Spinal cord (tissue), 10 donors: ENCODE results near the gene ARFGAP2. TPM values are rescaled to one million over a fixed set of nuclear protein-coding genes. Genes with fewer than 3 reads are reported as not detected.

ENCODE experiments used
- DNase-seq, 6 donors: peaks; one replicate each; pipeline versions ENCODE4 v3.0.0 to v3.0.0-alpha.2; 2013 to 2015; ENCODE audit warnings: low spot score in 6 of 6, low read depth in 4 of 6
- H3K27ac ChIP-seq: one replicate; pipeline ENCODE4 v1.5.1; 2013; ENCODE audit warnings: low read depth, low read length, control low read depth
- H3K27me3 ChIP-seq: one replicate; pipeline ENCODE4 v1.6.1; 2013; ENCODE audit warnings: low read length; ENCODE audit not compliant: control insufficient read depth, insufficient read depth
- H3K36me3 ChIP-seq: one replicate; pipeline ENCODE4 v1.6.1; 2013; ENCODE audit warnings: low read length; ENCODE audit not compliant: control insufficient read depth, insufficient read depth
- H3K4me1 ChIP-seq: one replicate; pipeline ENCODE4 v1.6.1; 2013; ENCODE audit warnings: low read length; ENCODE audit not compliant: control insufficient read depth, insufficient read depth
- H3K4me3 ChIP-seq: one replicate; pipeline ENCODE4 v1.5.1; 2013; ENCODE audit warnings: low read depth, low read length, control low read depth
- H3K9me3 ChIP-seq: one replicate; pipeline ENCODE4 v1.6.1; 2013; ENCODE audit warnings: low read length; ENCODE audit not compliant: control insufficient read depth, insufficient read depth
- WGBS: methylation state at CpG from one replicate; pipeline ENCODE4 v1.1.5; 2013; ENCODE audit warnings: missing lambda C conversion rate; ENCODE audit not compliant: insufficient coverage; 5-methylcytosine and 5-hydroxymethylcytosine counted together
- polyA plus RNA-seq, 2 donors: library from polyadenylated mRNA; unstranded; fragments of 120-200 nt; gene quantifications; one replicate each; pipeline ENCODE4 v1.2.1, GENCODE V29; 2013; ENCODE audit not compliant: insufficient read length in 2 of 2
- total RNA-seq, 2 donors: library from RNA; depleted of rRNA in 1 of 2; stranded (reverse); fragments of 120-200 nt in 1 of 2; fragments of >200 nt in 1 of 2; gene quantifications; one replicate each; pipeline versions ENCODE4 v1.2.3 to v1.2.4, GENCODE V29; 2013 to 2014
- donor health status: healthy.

Gene ARFGAP2
- total and polyA plus RNA-seq, 4 donors, result 82.7 to 96.5 (median 91.9) TPM

DNA sequence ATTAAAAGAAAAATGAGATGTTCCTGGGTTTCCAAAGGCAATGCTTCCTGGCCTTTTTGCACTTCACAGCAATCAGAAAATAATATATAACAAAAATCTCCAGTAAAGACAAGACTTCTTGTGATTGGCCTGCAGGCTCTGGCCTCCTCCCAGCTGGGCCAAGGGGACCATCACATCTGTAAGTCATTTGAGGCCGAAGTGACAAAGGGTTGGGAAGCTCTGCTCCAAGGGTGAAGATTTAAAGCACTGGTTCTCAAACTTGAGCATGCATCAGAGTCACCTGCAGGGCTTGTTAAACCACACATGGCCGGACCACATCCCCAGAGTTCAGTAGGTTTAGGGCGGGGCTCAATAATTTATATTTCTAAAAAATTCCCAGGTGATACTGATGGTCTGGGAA, 32.1 kb downstream of the ARFGAP2 start:
- H3K27ac ChIP-seq, result no peak overlapping the region
- 80% methylated on average over 1 of the region's 3 CpGs for WGBS
- no peak overlapping the region for H3K4me3 ChIP-seq
- no peak for DNase-seq
- peaks cover 7% of the 10 kb centered on the region for H3K36me3 ChIP-seq
- no peaks in the 10 kb centered on the region for H3K27me3 ChIP-seq
- H3K4me1 ChIP-seq, result peaks cover 7% of the 10 kb centered on the region
- H3K9me3 ChIP-seq, result no peaks in the 10 kb centered on the region

- no peak overlapping the region for H3K4me3 ChIP-seq
- H3K27ac ChIP-seq, result no peak overlapping the region
- 66% methylated on average over 3 of the region's 3 CpGs for WGBS
- no peaks in the 10 kb centered on the region for H3K9me3 ChIP-seq
- H3K36me3 ChIP-seq, result peaks cover 9% of the 10 kb centered on the region
- DNase-seq, result peak in 1 of 6 donors; percentile 62
- H3K27me3 ChIP-seq, result no peaks in the 10 kb centered on the region
- peaks cover 3% of the 10 kb centered on the region for H3K4me1 ChIP-seq
These were observed 33.4 kb downstream of the ARFGAP2 start for GRCh38 chr11:47143322-47143721.

DNA sequence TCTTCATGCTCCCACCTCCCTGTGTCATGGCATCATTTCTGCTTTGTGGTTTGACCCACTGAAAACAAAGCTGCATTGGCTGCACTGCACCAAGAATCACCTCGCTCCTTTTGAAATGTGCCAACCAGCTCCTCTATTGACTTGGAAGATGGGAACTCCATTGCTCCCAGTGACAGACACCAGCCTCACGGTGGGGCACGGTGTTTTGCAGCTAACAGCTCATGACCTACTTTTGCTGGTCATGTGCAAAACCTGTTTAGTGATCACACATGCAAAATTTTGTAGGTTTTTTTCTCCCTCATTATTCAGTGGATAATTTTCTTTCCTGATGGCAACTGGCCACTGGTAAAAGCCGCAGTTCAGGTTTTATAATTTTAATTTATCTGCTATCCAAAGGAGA, 36.8 kb downstream of the ARFGAP2 start:
- no peak overlapping the region for H3K27ac ChIP-seq
- WGBS, result 44% methylated on average over 3 of the region's 4 CpGs

DNA sequence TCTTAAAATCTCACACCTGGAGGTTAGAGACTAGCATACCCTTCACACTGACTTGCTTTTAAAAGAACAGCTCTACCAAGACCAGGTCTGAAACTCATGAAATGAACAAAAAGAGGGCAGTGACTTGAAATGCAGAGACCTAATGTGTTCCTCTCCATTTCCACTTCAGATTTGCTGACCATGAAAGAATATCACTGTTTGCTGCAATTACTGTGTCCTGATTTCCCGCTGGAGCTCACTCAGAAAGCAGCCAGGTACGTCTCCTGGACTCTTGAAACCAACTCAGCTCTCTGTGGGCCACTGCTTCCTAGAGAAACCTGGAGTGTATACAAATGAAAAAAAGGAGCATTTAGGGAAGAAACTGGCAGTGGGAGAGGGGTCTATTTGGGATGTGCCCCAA, 39.2 kb downstream of the ARFGAP2 start:
- 93% methylated on average over 2 of the region's 2 CpGs for WGBS
- no peaks in the 10 kb centered on the region for H3K27me3 ChIP-seq
- no peaks in the 10 kb centered on the region for H3K9me3 ChIP-seq
- no peak overlapping the region for H3K4me3 ChIP-seq
- no peak overlapping the region for H3K27ac ChIP-seq
- H3K36me3 ChIP-seq, result peaks cover 4% of the 10 kb centered on the region
- DNase-seq, result no peak
- H3K4me1 ChIP-seq, result peaks cover 12% of the 10 kb centered on the region

More for the DNA sequence above, 36.8 kb downstream of the ARFGAP2 start:
- Histone ChIP-seq H3K4me1 (peaks cover 3% of the 10 kb centered on the region), H3K36me3 (peaks cover 4% of the 10 kb centered on the region), H3K27me3 (no peaks in the 10 kb centered on the region), H3K4me3 (no peak overlapping the region), H3K9me3 (no peaks in the 10 kb centered on the region)
- no peak for DNase-seq

DNA sequence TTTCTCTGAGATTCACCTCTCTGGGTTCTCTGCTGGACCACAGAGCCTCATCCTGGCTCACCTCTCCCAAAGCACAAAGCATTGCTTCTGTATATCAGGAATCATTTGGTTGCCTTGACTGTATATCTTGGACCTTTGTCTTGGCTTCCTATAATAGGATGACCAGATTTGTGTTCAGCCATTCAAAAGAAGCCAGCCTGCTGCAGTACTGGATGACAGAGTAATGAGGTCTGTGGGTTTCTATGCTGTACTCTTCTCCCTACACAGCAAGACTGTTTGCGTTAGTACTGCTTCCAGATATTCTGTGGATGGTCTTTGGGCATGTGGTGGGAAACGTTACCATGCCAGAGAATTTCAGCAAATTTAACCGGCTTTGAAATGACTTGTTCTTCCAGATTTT, 39.8 kb downstream of the ARFGAP2 start:
- no peak overlapping the region for H3K27ac ChIP-seq
- no peak for DNase-seq
- H3K4me1 ChIP-seq, result peaks cover 12% of the 10 kb centered on the region
- H3K4me3 ChIP-seq, result no peak overlapping the region
- WGBS, result no CpG with 5 or more reads among the region's 3 CpGs
- H3K27me3 ChIP-seq, result no peaks in the 10 kb centered on the region
- H3K9me3 ChIP-seq, result no peaks in the 10 kb centered on the region
- H3K36me3 ChIP-seq, result peaks cover 4% of the 10 kb centered on the region

- Histone ChIP-seq H3K36me3 (peaks cover 4% of the 10 kb centered on the region), H3K27ac (no peak overlapping the region), H3K4me1 (peaks cover 12% of the 10 kb centered on the region), H3K9me3 (no peaks in the 10 kb centered on the region), H3K27me3 (no peaks in the 10 kb centered on the region), H3K4me3 (no peak overlapping the region)
- DNase-seq, result no peak
- 80% methylated on average over 1 of the region's 3 CpGs for WGBS
These were observed 40.4 kb downstream of the ARFGAP2 start for GRCh38 chr11:47136327-47136726.

- no CpG with 5 or more reads among the region's 1 CpG for WGBS
- Histone ChIP-seq H3K4me3 (no peak overlapping the region), H3K27ac (no peak overlapping the region), H3K27me3 (no peaks in the 10 kb centered on the region), H3K36me3 (no peaks in the 10 kb centered on the region), H3K9me3 (no peaks in the 10 kb centered on the region), H3K4me1 (peaks cover 9% of the 10 kb centered on the region)
- no peak for DNase-seq
These were observed 43.7 kb downstream of the ARFGAP2 start for GRCh38 chr11:47132981-47133380.

- H3K27ac ChIP-seq, result no peak overlapping the region
- no peaks in the 10 kb centered on the region for H3K9me3 ChIP-seq
- no peaks in the 10 kb centered on the region for H3K27me3 ChIP-seq
- DNase-seq, result no peak
- H3K4me3 ChIP-seq, result no peak overlapping the region
- peaks cover 9% of the 10 kb centered on the region for H3K4me1 ChIP-seq
- H3K36me3 ChIP-seq, result no peaks in the 10 kb centered on the region
These were observed 44.2 kb downstream of the ARFGAP2 start for GRCh38 chr11:47132490-47132889.

- no peaks in the 10 kb centered on the region for H3K36me3 ChIP-seq
- H3K4me1 ChIP-seq, result peaks cover 9% of the 10 kb centered on the region
- H3K4me3 ChIP-seq, result no peak overlapping the region
- no peaks in the 10 kb centered on the region for H3K9me3 ChIP-seq
- no CpG with 5 or more reads among the region's 2 CpGs for WGBS
- no peak for DNase-seq
- no peaks in the 10 kb centered on the region for H3K27me3 ChIP-seq
- H3K27ac ChIP-seq, result no peak overlapping the region
These were observed 45.5 kb downstream of the ARFGAP2 start for GRCh38 chr11:47131136-47131535.

DNA sequence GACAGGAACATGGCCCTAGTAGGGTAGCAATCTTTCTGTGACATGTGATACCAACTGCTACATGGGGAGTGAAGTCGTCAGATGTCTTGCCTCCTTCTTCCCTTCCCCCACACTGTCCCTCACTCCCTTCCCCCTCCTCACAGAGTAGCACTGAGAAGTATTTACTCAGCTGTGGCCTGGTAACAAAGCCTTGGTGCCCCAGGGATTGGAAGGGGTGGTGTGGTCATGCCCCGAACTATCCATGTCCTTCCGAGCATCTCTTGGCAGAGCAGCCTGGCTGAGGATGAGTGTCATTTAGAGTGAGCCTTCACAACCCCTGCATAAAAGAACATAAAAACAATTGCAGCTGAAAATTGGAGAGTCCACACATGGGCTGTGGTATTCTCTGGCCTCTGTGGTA, 46.1 kb downstream of the ARFGAP2 start:
- H3K36me3 ChIP-seq, result no peaks in the 10 kb centered on the region
- H3K4me3 ChIP-seq, result no peak overlapping the region
- H3K9me3 ChIP-seq, result no peaks in the 10 kb centered on the region
- no peaks in the 10 kb centered on the region for H3K27me3 ChIP-seq
- DNase-seq, result peak in 1 of 6 donors; percentile 25
- WGBS, result 50% methylated on average over 2 of the region's 3 CpGs
- peaks cover 9% of the 10 kb centered on the region for H3K4me1 ChIP-seq
- no peak overlapping the region for H3K27ac ChIP-seq
